Esophagus squamous epithelium (tissue), 4 donors: ENCODE data around the gene AMN.

ENCODE experiments used
- CTCF ChIP-seq, 6 experiments: fragments of 450-650 bp in 4 of 6; fragments of 200-600 bp in 2 of 6; sonication (generic) in 2 of 6; IDR thresholded peaks; one replicate each; pipeline ENCODE4 v1.5.1; 2016 to 2019; ENCODE audit warnings: antibody characterized with exemption in 6 of 6, mild to moderate bottlenecking in 4 of 6, moderate library complexity in 4 of 6
- POLR2A ChIP-seq, 4 donors: fragments of 450-650 bp; IDR thresholded peaks; one replicate each; pipeline ENCODE4 v1.6.1; 2017; ENCODE audit warnings: antibody characterized with exemption in 4 of 4, mild to moderate bottlenecking in 4 of 4, moderate library complexity in 3 of 4

GRCh38 chr14:102940729-102941362 lies 18.4 kb downstream of the AMN start:
- TF ChIP-seq CTCF (IDR thresholded peaks at IDR 0.05) (no peak), POLR2A (IDR thresholded peaks at IDR 0.05) (no peak)
